ENCODE measurements around the gene CLASP1. TPM values are rescaled to one million over a fixed set of nuclear protein-coding genes. Genes with fewer than 3 reads are reported as not detected.

The CLASP1 gene
- total and polyA plus RNA-seq, 2 donors (not counting 3 experiments of a cell fraction or from before 2014, with no cell fraction given) = 10.0 to 57.9 TPM

DNA sequence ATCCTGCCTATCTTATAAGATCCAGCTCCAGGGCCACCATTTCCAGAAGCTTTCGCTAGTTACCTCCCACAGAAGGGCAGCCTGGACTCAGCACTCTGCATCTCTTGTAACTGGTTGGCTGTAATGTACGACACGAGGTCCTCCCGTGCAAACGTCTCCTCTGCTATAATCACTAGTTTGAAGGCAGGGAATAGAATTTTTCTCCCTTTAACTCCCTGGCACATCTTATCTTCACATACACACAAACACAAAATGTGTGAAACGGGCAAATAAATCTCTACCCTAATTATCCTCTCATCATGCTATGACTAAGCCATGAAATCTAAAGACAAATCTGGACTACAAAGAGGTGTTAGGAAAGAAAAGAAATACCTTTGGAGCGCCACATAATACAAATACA lies 81.8 kb downstream of the CLASP1 start:
- Histone ChIP-seq H3K79me2 (ENCODE audit: control insufficient read depth, insufficient read depth, low read length) (peaks cover 23% of the 10 kb centered on the region), H3K9me1 (replicated peaks; ENCODE audit: control insufficient read depth, extremely low read depth, insufficient read depth, low read length) (no peaks in the 10 kb centered on the region), H3K4me3 (replicated peaks in 1 of 3; ENCODE audit: insufficient read depth in 1 of 3, low read depth in 1 of 3, low read length in 3 of 3) (no peak overlapping the region), H3K27me3 (ENCODE audit: control insufficient read depth in 2 of 2, insufficient read depth in 2 of 2, low read length in 2 of 2) (no peaks in the 10 kb centered on the region), H3K4me2 (ENCODE audit: insufficient read depth, low read length) (no peak overlapping the region), H3K36me3 (ENCODE audit: control insufficient read depth in 2 of 2, extremely low read depth in 1 of 2, insufficient read depth in 2 of 2, low read length in 2 of 2) (no peaks in the 10 kb centered on the region), H3K4me1 (ENCODE audit: control insufficient read depth, extremely low read depth, insufficient read depth, low read length) (peaks cover under 1% of the 10 kb centered on the region), H4K20me1 (replicated peaks; ENCODE audit: control insufficient read depth, extremely low read depth, insufficient read depth, low read length) (peaks cover 4% of the 10 kb centered on the region), H3K27ac (ENCODE audit: insufficient read depth, low read depth, low read length) (no peak overlapping the region), H2AFZ (ENCODE audit: low read depth, low read length) (no peak overlapping the region), H3K9me3 (replicated peaks; ENCODE audit: control insufficient read depth, insufficient read depth, low read length) (no peaks in the 10 kb centered on the region), H3K9ac (replicated peaks; ENCODE audit: extremely low read depth, insufficient read depth, low read length) (no peak overlapping the region)
- no peak for DNase-seq (ENCODE audit: low read depth, low spot score)
- intact Hi-C loops (cut with micrococcal nuclease) (no loop called here), dilution Hi-C loops (cut with MboI; ENCODE audit: extremely low pct_ligation_motif_present, low sequenced_read_pairs) (no loop called here)
- POLR2A ChIA-PET = interaction anchor here (0.6 kb wide), 1 partner anchor 1344 kb away, joined by 3 read pairs; the partner anchor contains the start of gene TMEM185B
- CTCF ChIA-PET = no interaction called here
- FAIRE-seq = no peak
- BruUV-seq (replicated peaks) = no TSS peak
- TF ChIP-seq FOS (IDR thresholded peaks at IDR 0.05; ENCODE audit: borderline replicate concordance, insufficient read depth, low read length) (no peak), JUN (IDR thresholded peaks at IDR 0.05; ENCODE audit: borderline replicate concordance, insufficient read depth, insufficient read length, low read depth) (no peak), EZH2 (IDR thresholded peaks at IDR 0.05; ENCODE audit: borderline replicate concordance, low read depth, low read length, severe bottlenecking) (no peak), POLR2A (IDR thresholded peaks at IDR 0.05; ENCODE audit: low read depth, low read length) (no peak)

- ChIA-PET CTCF (interaction anchor here (0.6 to 0.8 kb wide), 2 partner anchors 75 to 124 kb away, joined by 3 read pairs; no protein-coding TSS in a partner anchor), POLR2A (no interaction called here)
- no peaks in the 10 kb centered on the region for H3K9me1 ChIP-seq (replicated peaks; ENCODE audit: control insufficient read depth, extremely low read depth, insufficient read depth, low read length)
- H3K4me2 ChIP-seq (ENCODE audit: insufficient read depth, low read length) = no peak overlapping the region
- TF ChIP-seq, protein P1, sequence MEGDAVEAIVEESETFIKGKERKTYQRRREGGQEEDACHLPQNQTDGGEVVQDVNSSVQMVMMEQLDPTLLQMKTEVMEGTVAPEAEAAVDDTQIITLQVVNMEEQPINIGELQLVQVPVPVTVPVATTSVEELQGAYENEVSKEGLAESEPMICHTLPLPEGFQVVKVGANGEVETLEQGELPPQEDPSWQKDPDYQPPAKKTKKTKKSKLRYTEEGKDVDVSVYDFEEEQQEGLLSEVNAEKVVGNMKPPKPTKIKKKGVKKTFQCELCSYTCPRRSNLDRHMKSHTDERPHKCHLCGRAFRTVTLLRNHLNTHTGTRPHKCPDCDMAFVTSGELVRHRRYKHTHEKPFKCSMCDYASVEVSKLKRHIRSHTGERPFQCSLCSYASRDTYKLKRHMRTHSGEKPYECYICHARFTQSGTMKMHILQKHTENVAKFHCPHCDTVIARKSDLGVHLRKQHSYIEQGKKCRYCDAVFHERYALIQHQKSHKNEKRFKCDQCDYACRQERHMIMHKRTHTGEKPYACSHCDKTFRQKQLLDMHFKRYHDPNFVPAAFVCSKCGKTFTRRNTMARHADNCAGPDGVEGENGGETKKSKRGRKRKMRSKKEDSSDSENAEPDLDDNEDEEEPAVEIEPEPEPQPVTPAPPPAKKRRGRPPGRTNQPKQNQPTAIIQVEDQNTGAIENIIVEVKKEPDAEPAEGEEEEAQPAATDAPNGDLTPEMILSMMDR (IDR thresholded peaks at IDR 0.05; ENCODE audit: extremely low read depth in 1 of 2, insufficient read depth in 1 of 2, low read depth in 1 of 2, low read length in 2 of 2) = no peak
- TF ChIP-seq GATA2 (IDR thresholded peaks at IDR 0.05; ENCODE audit: insufficient read depth, insufficient read length, low read depth, low read length) (no peak), FOS (IDR thresholded peaks at IDR 0.05; ENCODE audit: borderline replicate concordance, insufficient read depth, low read length) (no peak), MYC (IDR thresholded peaks at IDR 0.05; ENCODE audit: low read depth, low read length) (no peak), POLR2AphosphoS5 (IDR thresholded peaks at IDR 0.05; ENCODE audit: insufficient read depth, low read depth, low read length) (no peak), JUN (IDR thresholded peaks at IDR 0.05; ENCODE audit: borderline replicate concordance, insufficient read depth, insufficient read length, low read depth) (no peak), EZH2 (IDR thresholded peaks at IDR 0.05; ENCODE audit: borderline replicate concordance, low read depth, low read length, severe bottlenecking) (no peak), POLR2A (IDR thresholded peaks at IDR 0.05; ENCODE audit: low read depth, low read length) (no peak), MAX (IDR thresholded peaks at IDR 0.05; ENCODE audit: insufficient read depth, insufficient read length) (no peak)
- no peak overlapping the region for H3K27ac ChIP-seq (ENCODE audit: insufficient read depth, low read depth, low read length)
- dilution Hi-C loops (cut with MboI; ENCODE audit: extremely low pct_ligation_motif_present, low sequenced_read_pairs) (no loop called here), intact Hi-C loops (cut with micrococcal nuclease) (no loop called here)
- H2AFZ ChIP-seq (ENCODE audit: low read depth, low read length) = no peak overlapping the region
- peaks cover 27% of the 10 kb centered on the region for H3K79me2 ChIP-seq (ENCODE audit: control insufficient read depth, insufficient read depth, low read length)
- no peak overlapping the region for H3K4me3 ChIP-seq (replicated peaks in 1 of 3; ENCODE audit: insufficient read depth in 1 of 3, low read depth in 1 of 3, low read length in 3 of 3)
- FAIRE-seq = no peak
- BruUV-seq (replicated peaks) = no TSS peak
- H3K36me3 ChIP-seq (ENCODE audit: control insufficient read depth in 2 of 2, extremely low read depth in 1 of 2, insufficient read depth in 2 of 2, low read length in 2 of 2) = no peaks in the 10 kb centered on the region
- DNase-seq (ENCODE audit: low read depth, low spot score) = no peak
- peaks cover 4% of the 10 kb centered on the region for H4K20me1 ChIP-seq (replicated peaks; ENCODE audit: control insufficient read depth, extremely low read depth, insufficient read depth, low read length)
- no peaks in the 10 kb centered on the region for H3K27me3 ChIP-seq (ENCODE audit: control insufficient read depth in 2 of 2, insufficient read depth in 2 of 2, low read length in 2 of 2)
- H3K9ac ChIP-seq (replicated peaks; ENCODE audit: extremely low read depth, insufficient read depth, low read length) = no peak overlapping the region
- peaks cover 9% of the 10 kb centered on the region for H3K4me1 ChIP-seq (ENCODE audit: control insufficient read depth, extremely low read depth, insufficient read depth, low read length)
- no peaks in the 10 kb centered on the region for H3K9me3 ChIP-seq (replicated peaks; ENCODE audit: control insufficient read depth, insufficient read depth, low read length)
Measured at GRCh38 chr2:121565389-121566250, 83.6 kb downstream of the CLASP1 start.

Data from endothelial cell of umbilical vein (primary cell).